ENCODE measurements around the gene DNHD1.
"Not testable (repeated sequence)": the region's sequence is repeated elsewhere in the genome, so short reads cannot be mapped to it uniquely, and the experiment has no call there.

Gene DNHD1

GRCh38 chr11:6481924-6482275 lies 15.2 kb upstream of the DNHD1 start:
- no peak for DNase-seq

GRCh38 chr11:6482441-6482840 lies 14.6 kb upstream of the DNHD1 start:
- DNase-seq: no peak

DNA sequence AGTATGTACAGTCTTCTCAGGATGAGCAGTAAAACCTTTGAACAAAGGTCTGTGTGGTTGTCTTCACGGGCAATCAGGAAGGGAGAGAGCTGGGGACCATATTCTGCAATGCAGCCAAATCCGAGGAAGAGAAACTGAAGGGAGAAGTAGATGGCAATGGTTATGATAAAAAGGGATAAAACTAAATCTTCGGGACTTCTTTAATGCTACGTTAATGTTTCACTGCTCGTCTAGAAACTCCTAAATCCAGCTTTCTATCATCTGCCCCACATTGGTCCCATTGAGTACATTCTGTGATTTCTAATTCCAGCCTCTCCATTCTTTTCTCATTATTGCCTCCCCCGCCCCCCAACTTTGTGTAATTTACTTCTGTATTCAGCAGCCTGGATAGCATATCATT lies 14.1 kb upstream of the DNHD1 start:
- no peak for DNase-seq

GRCh38 chr11:6485661-6486060 lies 11.4 kb upstream of the DNHD1 start:
- no peak for DNase-seq

GRCh38 chr11:6486256-6486655 lies 10.8 kb upstream of the DNHD1 start:
- DNase-seq: no peak

- DNase-seq: no peak
Measured at GRCh38 chr11:6486938-6487337, 10.1 kb upstream of the DNHD1 start.

GRCh38 chr11:6488342-6488741 lies 8.7 kb upstream of the DNHD1 start:
- no peak for DNase-seq

- DNase-seq: no peak
Measured at GRCh38 chr11:6488821-6489220, 8.3 kb upstream of the DNHD1 start.

DNA sequence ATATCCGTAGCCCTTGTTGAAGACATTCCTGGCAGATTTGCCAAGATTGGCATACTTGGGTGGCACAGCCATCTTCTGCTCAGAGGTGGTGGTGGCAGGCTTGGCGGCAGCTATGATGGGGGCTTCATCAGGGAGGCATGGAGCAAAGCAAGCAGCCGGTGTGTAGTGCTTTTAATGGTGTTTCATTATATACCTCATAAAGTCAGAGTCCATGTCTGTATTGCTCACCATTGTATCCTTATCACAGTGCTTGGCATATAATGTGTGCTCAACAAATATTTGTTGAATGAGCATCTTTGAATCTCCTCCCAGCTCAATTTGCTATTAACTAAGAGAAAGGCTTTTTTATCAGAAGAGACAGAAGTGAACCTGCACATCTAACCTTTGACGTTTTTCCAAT lies 7.8 kb upstream of the DNHD1 start:
- DNase-seq: no peak

DNA sequence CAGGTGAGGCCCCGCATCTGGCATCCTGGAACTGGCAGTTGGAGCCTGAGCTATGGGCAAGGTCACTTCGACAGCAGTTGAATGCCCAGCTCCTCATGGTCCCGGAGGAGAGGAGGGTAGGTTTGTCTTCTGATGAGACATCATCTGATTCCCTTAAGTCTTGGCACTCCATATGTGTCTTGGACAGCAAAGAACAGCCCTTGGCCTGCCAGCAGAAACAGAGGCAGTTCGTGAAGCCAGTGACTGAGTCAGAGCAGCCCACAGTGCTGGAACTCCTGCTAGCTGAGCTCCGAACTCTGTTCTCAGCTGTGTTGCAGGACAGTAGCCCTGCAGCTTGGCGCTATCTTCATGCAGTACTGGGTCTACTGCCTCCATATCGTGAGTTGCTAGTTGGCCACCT lies 1.0 kb downstream of the DNHD1 start:
- DNase-seq: no peak

GRCh38 chr11:6498544-6498943 lies 1.5 kb downstream of the DNHD1 start:
- DNase-seq: no peak

GRCh38 chr11:6502382-6502781 lies 5.3 kb downstream of the DNHD1 start:
- DNase-seq: no peak

- no peak for DNase-seq
Measured at GRCh38 chr11:6504166-6504565, 7.1 kb downstream of the DNHD1 start.

DNA sequence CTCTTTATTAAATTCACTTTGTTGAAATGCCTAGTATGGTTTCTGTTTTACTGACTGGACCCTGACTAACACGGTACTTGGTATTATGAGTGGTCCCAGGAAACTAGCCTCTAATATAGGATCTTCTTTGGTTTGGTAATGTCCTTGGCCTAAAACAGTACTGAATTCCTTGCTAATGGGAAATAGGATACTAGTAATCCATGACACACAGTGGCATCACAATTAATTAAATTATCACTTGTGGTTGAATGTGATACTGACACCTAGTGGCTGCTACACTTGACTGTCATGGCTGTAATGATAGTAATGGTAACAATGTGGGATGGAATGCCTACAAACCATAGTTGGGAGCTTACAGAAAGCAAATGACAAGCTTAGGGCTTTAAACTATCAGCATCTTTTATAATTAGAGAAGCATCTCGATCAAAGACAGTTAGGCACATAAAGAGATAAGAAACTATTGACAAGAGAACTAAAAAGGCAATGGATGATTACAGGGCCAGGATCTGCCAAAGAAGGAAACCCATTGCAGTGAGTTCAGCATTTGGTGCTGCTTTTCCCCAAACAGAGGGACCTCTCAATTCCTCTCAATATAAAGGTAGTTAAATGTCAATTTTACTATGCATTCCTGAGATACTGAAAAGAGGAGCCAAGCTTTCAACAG lies 8.6 kb downstream of the DNHD1 start:
- peak; percentile 6 for DNase-seq

DNA sequence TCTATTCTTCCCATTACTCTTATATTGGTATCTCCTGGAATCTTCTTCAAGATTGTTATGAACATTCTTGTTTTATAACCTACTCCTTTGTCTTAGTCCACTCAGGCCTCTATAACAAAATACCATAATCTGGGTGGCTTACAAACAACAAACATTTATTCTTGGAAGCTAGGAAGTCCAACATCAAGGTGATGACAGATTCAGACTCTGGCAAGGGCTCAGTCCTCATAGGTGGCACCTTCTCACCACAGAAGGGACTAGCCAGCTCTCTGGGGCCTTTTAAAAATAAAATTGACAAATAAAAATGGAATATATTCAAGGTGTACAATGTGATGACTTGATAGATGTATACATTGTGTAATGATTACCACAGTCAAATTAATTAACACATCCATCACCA lies 19.8 kb downstream of the DNHD1 start:
- no peak for DNase-seq

- no peak for DNase-seq
Measured at GRCh38 chr11:6520265-6520664, 23.2 kb downstream of the DNHD1 start.

DNA sequence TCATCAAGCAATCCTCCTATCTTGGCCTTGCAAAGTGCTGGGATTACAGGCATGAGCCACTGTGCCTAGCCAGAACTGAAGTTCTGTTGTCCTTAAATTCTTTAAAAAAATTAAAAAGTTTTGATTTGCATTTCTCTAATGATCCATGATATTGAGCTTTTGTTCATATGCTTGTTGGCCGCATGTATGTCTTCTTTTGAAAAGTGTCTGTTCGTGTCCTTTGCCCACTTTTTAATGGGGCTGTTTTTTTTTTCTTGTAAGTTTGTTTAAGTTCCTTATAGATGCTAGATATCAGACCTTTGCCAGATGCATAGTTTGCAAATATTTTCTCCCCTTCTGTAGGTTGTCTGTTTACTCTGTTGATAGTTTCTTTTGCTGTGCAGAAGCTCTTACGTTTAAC lies 24.9 kb downstream of the DNHD1 start:
- not testable (repeated sequence) for DNase-seq

- DNase-seq: no peak
Measured at GRCh38 chr11:6523253-6523652, 26.2 kb downstream of the DNHD1 start.

DNA sequence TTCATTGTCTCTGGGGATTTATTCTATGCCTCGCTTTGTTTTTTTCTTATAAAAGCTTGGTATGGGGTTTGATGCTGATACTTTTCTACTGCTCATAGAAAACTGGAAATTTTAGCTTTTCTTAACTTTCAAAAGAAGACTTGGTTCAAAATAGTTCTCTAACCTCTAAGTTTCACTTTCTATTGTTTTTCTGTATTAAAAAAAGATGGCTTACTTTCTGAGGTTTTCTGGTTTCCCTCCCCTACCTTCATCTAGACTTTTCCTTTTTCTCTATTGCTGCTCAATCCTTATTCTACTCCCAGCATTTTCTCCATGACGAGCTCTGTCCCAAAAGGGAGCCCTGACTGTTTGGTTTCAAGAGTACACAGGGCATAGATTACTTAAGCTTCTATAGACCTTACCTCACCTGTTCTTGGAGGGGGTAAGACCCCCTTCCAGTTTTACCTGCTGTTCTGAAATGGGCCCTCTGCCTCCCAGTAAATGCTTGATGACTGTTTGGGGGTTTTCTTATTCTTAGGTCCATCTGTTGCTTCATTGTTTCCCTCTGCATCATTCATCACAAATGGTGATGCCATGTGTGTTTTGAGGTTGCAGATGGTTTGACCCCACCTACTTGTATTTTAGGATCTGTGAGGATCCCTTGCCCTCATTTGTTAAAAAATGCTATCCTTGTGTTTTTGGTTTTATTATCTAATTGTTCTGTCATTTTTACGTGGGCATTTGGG lies 29.5 kb downstream of the DNHD1 start:
- no peak for DNase-seq

- no peak for DNase-seq
Measured at GRCh38 chr11:6529266-6529665, 32.2 kb downstream of the DNHD1 start.

DNA sequence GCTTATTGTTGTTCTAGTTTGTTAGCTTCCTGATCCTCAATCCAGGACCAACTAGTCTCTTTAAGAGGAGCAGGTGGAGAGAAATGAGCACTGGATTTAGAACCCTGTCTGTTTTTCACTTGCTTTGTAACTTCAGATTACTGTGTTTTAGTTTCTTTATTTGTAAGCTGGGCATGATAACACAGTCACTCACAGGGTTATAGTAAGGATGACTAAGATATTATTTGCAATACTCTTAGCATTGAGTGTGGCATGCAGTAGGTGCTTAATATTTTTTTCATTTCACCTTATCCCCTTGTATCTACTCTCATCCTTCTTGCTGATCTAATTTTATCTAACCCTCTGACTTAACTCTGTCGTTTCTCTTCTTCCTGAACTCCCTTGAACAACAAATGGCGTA lies 33.8 kb downstream of the DNHD1 start:
- no peak for DNase-seq

- peak; percentile 61 for DNase-seq
Measured at GRCh38 chr11:6531267-6531752, 34.2 kb downstream of the DNHD1 start.

DNA sequence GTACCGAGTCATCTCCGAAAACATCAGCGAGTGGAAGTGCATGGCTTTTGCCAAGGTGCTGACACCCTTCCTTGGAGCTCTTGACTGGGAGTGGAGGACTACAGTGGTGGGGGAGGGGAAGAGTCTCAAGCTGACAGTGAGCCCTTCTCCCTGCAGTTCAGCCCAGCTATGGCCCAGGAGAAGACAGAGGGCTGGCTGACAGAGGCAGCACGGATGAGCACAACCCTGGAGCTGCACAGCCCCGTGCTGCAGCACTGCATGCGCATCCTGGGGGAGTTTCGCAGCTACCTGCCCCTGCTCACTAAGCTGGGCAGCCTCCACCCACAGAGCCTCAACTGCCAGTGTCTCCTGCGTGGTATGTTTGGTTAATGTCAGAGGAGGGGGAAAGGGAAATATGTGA lies 41.4 kb downstream of the DNHD1 start:
- DNase-seq: no peak

DNA sequence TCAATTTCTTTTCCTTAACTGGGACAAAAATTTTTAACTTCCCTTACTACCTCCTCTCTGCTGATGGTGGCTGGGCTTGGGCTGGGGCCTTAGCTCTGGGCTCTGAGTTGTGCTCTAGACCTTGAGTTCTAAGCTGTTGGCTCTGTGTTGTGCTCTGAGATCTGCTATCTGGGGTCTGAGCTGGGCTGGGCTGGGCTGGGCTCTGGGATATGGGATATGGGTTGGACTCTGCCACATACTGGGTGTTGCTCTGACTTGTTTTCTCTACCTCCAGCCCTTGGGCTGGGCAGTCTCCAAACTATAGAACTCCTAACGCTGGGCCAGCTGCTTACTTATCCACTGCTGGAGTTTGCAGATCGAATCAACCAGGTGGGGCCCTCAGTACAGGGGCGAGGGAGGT lies 41.9 kb downstream of the DNHD1 start:
- no peak for DNase-seq

DNA sequence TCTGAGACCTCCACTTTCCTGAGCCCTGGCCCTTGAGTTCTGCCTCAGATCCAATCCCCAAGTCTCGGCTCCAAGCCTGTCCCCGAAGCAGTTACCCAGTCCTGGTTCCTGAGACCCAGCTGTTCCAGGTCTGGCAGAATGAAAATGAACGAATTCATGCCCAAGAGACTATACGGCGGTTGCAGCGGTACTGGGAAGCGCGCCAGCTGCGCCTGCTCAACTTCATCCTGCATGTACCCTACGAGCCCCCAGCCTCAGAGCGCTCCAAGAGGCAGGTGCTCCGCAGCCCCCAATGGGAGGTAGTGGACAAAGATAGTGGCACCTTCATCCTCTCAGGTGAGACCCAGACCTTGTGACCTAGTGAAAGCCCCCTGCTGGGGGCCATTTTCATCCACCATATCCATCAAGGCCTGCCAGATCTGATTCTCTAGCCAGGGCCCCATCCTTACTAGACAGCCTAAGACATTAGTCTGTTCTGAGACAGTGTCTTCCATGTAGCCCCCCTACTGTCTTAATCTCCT lies 42.7 kb downstream of the DNHD1 start:
- DNase-seq: no peak

Data from DMS79 treated with DMSO at 0.1 percent for 48 hours (cell line).